Measurements from ENCODE around the gene RNF133. TPM values are rescaled to one million over a fixed set of nuclear protein-coding genes. Genes with fewer than 3 reads are reported as not detected.

RNF133 gene
- total RNA-seq, 2 donors from 2014 or later, result not detected

GRCh38 chr7:122709930-122710646, 11.2 kb upstream of the RNF133 start:
- Mint-ChIP-seq H3K4me1 (ENCODE audit: low read depth) (no peaks in the 10 kb centered on the region), H3K4me3 (no peak overlapping the region), H3K27ac (no peak overlapping the region), H3K9me3 (peaks cover 0 to 1% of the 10 kb centered on the region in 2 donors), H3K27me3 (ENCODE audit: low read depth) (no peaks in the 10 kb centered on the region), H3K36me3 (ENCODE audit: insufficient read depth in 2 of 2) (no peaks in the 10 kb centered on the region)
- ATAC-seq (replicated peaks in 1 of 2), result no peak
- DNase-seq, result no peak

- Mint-ChIP-seq H3K27me3 (ENCODE audit: low read depth) (no peaks in the 10 kb centered on the region), H3K4me3 (no peak overlapping the region), H3K36me3 (ENCODE audit: insufficient read depth in 2 of 2) (no peaks in the 10 kb centered on the region), H3K4me1 (ENCODE audit: low read depth) (no peaks in the 10 kb centered on the region), H3K27ac (no peak overlapping the region), H3K9me3 (peaks cover 0 to 5% of the 10 kb centered on the region in 2 donors)
- ATAC-seq (replicated peaks in 1 of 2) (no peak), DNase-seq (no peak)
Observed at GRCh38 chr7:122706836-122707235, 7.9 kb upstream of the RNF133 start.

DNA sequence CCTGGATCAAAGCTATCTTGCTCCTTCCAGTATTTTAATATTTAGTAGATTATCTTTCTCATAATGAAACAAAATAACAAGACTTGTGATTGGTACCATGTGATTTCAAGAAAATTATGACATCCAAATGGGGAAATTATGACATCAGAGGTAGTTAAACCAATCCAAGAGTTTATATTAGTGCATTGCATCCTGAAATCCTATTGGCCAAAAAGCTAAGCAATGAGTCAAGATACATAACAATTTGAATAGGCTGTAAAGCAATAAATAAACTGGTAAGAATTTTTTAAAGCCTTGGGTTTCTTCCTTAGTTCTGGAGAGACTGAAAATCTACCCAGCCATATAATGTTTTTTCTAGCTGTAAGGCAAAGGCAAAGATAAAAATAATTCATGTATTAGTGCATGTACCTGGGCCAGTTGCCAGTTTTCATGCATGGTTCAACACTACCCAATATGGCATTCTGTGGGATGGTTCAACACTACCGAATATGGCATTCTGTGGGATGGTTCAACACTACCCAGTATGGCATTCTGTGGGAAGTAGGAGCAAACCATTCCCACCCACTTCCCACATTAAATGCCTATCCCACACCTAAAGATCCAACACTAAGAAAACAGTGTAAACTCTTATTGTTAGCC, 4.1 kb upstream of the RNF133 start, which contains the start of gene RNF148:
RNF148 (minus strand) TSS at position 51 of the 639 bp plus-strand sequence. CDS start 172 bp downstream, outside the sequence.
- no peak within 1 kb of the TSS for H3K4me3 Mint-ChIP-seq
- no peak for ATAC-seq (replicated peaks in 1 of 2)

DNA sequence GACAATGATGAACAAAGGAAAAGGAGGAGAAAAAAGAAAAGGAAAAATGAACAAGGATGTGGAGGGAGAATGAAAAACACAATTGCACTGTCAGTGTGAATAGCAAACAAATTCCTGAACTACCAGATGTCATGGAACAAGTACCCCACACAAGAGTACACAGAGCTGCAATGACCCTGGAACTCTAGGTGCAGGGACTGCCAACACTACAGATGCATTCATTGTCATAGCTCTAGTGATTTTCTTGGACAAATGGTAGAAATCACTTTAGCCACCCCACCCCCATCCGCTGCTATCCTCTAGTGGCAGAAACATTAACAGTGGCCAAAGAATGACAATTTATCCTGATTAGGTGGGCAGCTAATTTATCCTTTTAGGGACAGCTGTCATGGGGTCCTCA, 3.1 kb downstream of the RNF133 start:
- Mint-ChIP-seq H3K27ac (no peak overlapping the region), H3K9me3 (peaks cover 5 to 6% of the 10 kb centered on the region in 2 donors), H3K4me1 (ENCODE audit: low read depth) (no peaks in the 10 kb centered on the region), H3K27me3 (ENCODE audit: low read depth) (no peaks in the 10 kb centered on the region), H3K36me3 (ENCODE audit: insufficient read depth in 2 of 2) (peaks cover 0 to 4% of the 10 kb centered on the region in 2 donors), H3K4me3 (no peak overlapping the region)
- ATAC-seq (replicated peaks in 1 of 2), result no peak
- DNase-seq, result no peak

More for the DNA sequence above, 4.1 kb upstream of the RNF133 start, which contains the start of gene RNF148:
- H3K27me3 Mint-ChIP-seq (ENCODE audit: low read depth), result no peaks in the 10 kb centered on the region
- H3K27ac Mint-ChIP-seq, result no peak within 1 kb of the TSS
- H3K9me3 Mint-ChIP-seq, result peaks cover 1 to 5% of the 10 kb centered on the region in 2 donors
- no peaks in the 10 kb centered on the region for H3K36me3 Mint-ChIP-seq (ENCODE audit: insufficient read depth in 2 of 2)
- H3K4me1 Mint-ChIP-seq (ENCODE audit: low read depth), result no peaks in the 10 kb centered on the region
- DNase-seq, result no peak

DNA sequence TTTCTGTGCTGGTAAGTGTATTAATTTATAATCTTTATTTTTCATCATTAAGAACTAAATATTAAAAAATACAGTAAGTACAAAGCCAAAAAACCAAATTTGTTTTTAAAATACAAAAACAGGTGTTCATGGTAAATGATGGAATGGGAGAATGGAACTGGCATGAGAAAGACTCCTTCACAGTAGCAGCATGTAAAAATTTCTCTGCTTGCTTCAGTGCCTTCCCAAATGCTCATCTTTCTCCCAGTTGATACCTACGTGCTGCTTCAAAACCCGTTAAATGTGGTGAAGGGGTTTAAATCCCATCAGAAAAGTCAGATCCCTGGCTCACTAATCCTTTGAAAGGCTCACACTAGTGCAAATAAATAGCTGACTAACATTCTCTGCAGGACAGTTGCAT, 4.2 kb downstream of the RNF133 start:
- no peak overlapping the region for H3K4me3 Mint-ChIP-seq

DNA sequence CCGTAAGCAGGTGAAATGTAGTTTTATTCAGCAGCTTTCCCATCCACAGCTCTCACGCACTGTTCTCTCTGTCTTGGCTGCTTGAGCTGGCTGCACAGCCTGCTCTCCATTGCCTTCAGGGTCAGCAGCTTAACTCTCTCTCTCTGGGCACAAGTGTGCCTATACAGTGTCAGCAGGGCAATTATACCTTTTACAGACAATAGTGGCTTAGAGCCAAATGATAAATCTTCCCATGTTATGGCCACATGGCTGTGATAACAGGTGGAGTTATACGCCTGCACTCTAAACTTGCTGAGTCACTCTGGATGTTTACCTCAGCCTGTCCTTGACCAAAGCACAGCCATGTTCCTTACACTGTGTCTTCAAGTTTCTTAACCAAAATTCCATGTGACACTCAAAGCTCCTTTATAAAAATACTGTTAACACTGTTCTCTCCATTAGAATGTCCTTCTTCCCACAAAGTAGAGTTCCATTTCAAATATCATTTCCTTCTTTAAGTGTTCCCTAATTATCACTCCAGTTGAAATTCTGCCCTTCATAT, 6.1 kb downstream of the RNF133 start:
- Mint-ChIP-seq H3K4me3 (no peak overlapping the region), H3K36me3 (ENCODE audit: insufficient read depth in 2 of 2) (peaks cover 0 to 4% of the 10 kb centered on the region in 2 donors), H3K27ac (no peak overlapping the region), H3K27me3 (ENCODE audit: low read depth) (no peaks in the 10 kb centered on the region), H3K9me3 (peaks cover 5% of the 10 kb centered on the region in 2 donors), H3K4me1 (ENCODE audit: low read depth) (no peaks in the 10 kb centered on the region)
- no peak for ATAC-seq (replicated peaks in 1 of 2)
- DNase-seq, result no peak

More for the DNA sequence above, 4.2 kb downstream of the RNF133 start:
- Mint-ChIP-seq H3K27me3 (ENCODE audit: low read depth) (no peaks in the 10 kb centered on the region), H3K36me3 (ENCODE audit: insufficient read depth in 2 of 2) (peaks cover 0 to 4% of the 10 kb centered on the region in 2 donors), H3K9me3 (peaks cover 5 to 6% of the 10 kb centered on the region in 2 donors), H3K4me1 (ENCODE audit: low read depth) (no peaks in the 10 kb centered on the region), H3K27ac (no peak overlapping the region)
- ATAC-seq (replicated peaks in 1 of 2), result no peak
- DNase-seq, result no peak

DNA sequence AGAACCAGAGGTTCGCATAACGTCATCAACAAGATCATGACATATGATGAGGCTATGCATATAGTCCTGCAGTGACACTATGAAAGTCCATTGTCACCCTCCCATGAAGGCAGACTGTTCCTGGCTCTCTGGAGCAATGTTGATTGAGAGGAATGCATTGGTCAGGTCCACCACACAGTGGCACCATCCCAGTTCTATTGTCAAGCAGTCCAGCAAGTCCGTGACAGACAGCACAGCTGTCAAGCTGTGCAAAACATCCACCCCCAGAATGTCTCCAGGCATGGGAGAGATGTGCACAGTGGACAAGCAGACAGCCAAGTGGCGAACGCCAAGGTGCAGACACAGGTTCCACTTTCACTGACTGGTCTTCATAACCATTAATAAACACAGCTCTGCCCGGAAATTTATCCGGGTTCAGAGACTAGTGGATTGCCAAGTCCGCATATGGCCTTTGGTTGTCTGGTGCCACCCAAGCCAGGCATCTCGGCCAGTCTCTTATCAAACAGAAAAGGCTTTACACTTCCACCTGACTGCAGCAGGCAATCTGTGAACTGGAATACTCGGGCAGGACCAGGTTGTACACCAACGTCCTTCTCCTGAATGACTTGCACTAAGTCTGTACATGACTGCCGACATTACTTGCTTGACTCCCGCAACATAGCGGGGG, 7.2 kb downstream of the RNF133 start:
- ATAC-seq (replicated peaks in 1 of 2) (no peak), DNase-seq (no peak)
- peaks cover 5% of the 10 kb centered on the region in 2 donors for H3K9me3 Mint-ChIP-seq
- no peak overlapping the region for H3K4me3 Mint-ChIP-seq
- H3K27me3 Mint-ChIP-seq (ENCODE audit: low read depth), result no peaks in the 10 kb centered on the region
- peaks cover 0 to 4% of the 10 kb centered on the region in 2 donors for H3K36me3 Mint-ChIP-seq (ENCODE audit: insufficient read depth in 2 of 2)
- H3K27ac Mint-ChIP-seq, result no peak overlapping the region
- H3K4me1 Mint-ChIP-seq (ENCODE audit: low read depth), result no peaks in the 10 kb centered on the region

- no peak for ATAC-seq (replicated peaks in 1 of 2)
- H3K4me1 Mint-ChIP-seq (ENCODE audit: low read depth), result no peaks in the 10 kb centered on the region
- H3K27ac Mint-ChIP-seq, result no peak overlapping the region
- H3K36me3 Mint-ChIP-seq (ENCODE audit: insufficient read depth in 2 of 2), result peaks cover 0 to 4% of the 10 kb centered on the region in 2 donors
- no peak for DNase-seq
- H3K9me3 Mint-ChIP-seq, result peaks cover 5% of the 10 kb centered on the region in 2 donors
- no peaks in the 10 kb centered on the region for H3K27me3 Mint-ChIP-seq (ENCODE audit: low read depth)
- H3K4me3 Mint-ChIP-seq, result no peak overlapping the region
Observed at GRCh38 chr7:122689346-122690109, 9.4 kb downstream of the RNF133 start.

- no peak overlapping the region for H3K4me3 Mint-ChIP-seq
- ATAC-seq (replicated peaks in 1 of 2), result no peak
- H3K27me3 Mint-ChIP-seq (ENCODE audit: low read depth), result no peaks in the 10 kb centered on the region
- peaks cover 1 to 5% of the 10 kb centered on the region in 2 donors for H3K9me3 Mint-ChIP-seq
- no peak for DNase-seq
- H3K27ac Mint-ChIP-seq, result no peak overlapping the region
- H3K36me3 Mint-ChIP-seq (ENCODE audit: insufficient read depth in 2 of 2), result peaks cover 0 to 4% of the 10 kb centered on the region in 2 donors
- no peaks in the 10 kb centered on the region for H3K4me1 Mint-ChIP-seq (ENCODE audit: low read depth)
Observed at GRCh38 chr7:122688400-122688998, 10.4 kb downstream of the RNF133 start.

GRCh38 chr7:122686360-122686878, 12.5 kb downstream of the RNF133 start:
- H3K4me1 Mint-ChIP-seq (ENCODE audit: low read depth), result no peaks in the 10 kb centered on the region
- DNase-seq, result no peak
- no peak for ATAC-seq (replicated peaks in 1 of 2)
- no peak overlapping the region for H3K4me3 Mint-ChIP-seq
- no peaks in the 10 kb centered on the region for H3K36me3 Mint-ChIP-seq (ENCODE audit: insufficient read depth in 2 of 2)
- no peaks in the 10 kb centered on the region for H3K27me3 Mint-ChIP-seq (ENCODE audit: low read depth)
- no peak overlapping the region for H3K27ac Mint-ChIP-seq
- peaks cover 0 to 1% of the 10 kb centered on the region in 2 donors for H3K9me3 Mint-ChIP-seq

DNA sequence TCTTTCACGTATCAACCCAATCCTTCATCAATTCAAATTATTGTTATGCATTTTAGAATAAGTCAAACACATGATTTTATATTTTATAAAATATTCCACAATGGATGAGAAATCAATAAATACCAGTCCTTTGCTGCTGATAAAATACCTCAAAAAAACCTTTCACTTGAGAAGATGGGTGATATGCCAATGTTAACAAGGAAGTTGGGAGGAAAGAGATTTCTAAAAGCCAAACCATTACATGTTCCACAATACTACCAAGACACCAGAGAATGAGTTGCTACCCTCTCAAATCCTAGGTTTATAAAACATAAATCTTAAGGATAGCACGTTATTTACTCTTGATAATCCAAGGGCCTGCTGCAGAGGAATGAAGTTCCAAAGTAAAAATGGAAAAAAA, 14.4 kb downstream of the RNF133 start:
- H3K27ac Mint-ChIP-seq, result no peak overlapping the region
- H3K27me3 Mint-ChIP-seq (ENCODE audit: low read depth), result no peaks in the 10 kb centered on the region
- H3K4me3 Mint-ChIP-seq, result no peak overlapping the region
- DNase-seq, result no peak
- ATAC-seq (replicated peaks in 1 of 2), result no peak
- no peaks in the 10 kb centered on the region for H3K9me3 Mint-ChIP-seq
- H3K4me1 Mint-ChIP-seq (ENCODE audit: low read depth), result no peaks in the 10 kb centered on the region
- H3K36me3 Mint-ChIP-seq (ENCODE audit: insufficient read depth in 2 of 2), result no peaks in the 10 kb centered on the region
